H9 (cell line): ENCODE results near the gene C2orf78. TPM values are rescaled to one million over a fixed set of nuclear protein-coding genes. Genes with fewer than 3 reads are reported as not detected.
A peak's percentile ranks its signal among the peaks of the same experiment; 100 is the strongest.

ENCODE experiments used
- DNase-seq: peaks from one replicate; pipeline ENCODE4 v3.0.0-alpha.2; 2017
- H2AFZ ChIP-seq: one replicate; pipeline ENCODE4 v1.6.1; 2013; ENCODE audit warnings: mild to moderate bottlenecking, low read length, control low read depth, moderate library complexity
- H2AK5ac ChIP-seq: 2 replicates; pipeline ENCODE4 v1.6.1; 2013; ENCODE audit warnings: low read length, control low read depth, mixed read lengths; ENCODE audit not compliant: insufficient read length
- H2BK120ac ChIP-seq: one replicate; pipeline ENCODE4 v1.6.1; 2013; ENCODE audit warnings: low read depth, mild to moderate bottlenecking, low read length, control low read depth, inconsistent platforms; ENCODE audit not compliant: poor library complexity, severe bottlenecking
- H2BK12ac ChIP-seq: 2 replicates; pipeline ENCODE4 v1.6.1; 2013; ENCODE audit warnings: low read length, control low read depth, mixed read lengths, low read depth; ENCODE audit not compliant: insufficient read length
- H2BK15ac ChIP-seq: 2 replicates; pipeline ENCODE4 v1.6.1; 2013; ENCODE audit warnings: low read depth, low read length, control low read depth
- H2BK20ac ChIP-seq: one replicate; pipeline ENCODE4 v1.6.1; 2013; ENCODE audit warnings: low read depth, mild to moderate bottlenecking, low read length, control low read depth, inconsistent platforms; ENCODE audit not compliant: poor library complexity, severe bottlenecking
- H2BK5ac ChIP-seq: 2 replicates; pipeline ENCODE4 v1.6.1; 2013; ENCODE audit warnings: low read length, control low read depth, mixed read lengths; ENCODE audit not compliant: insufficient read length
- H3K14ac ChIP-seq: 2 replicates; pipeline ENCODE4 v1.6.1; 2013; ENCODE audit warnings: low read length, control low read depth; ENCODE audit not compliant: insufficient read depth
- H3K18ac ChIP-seq: 2 replicates; pipeline ENCODE4 v1.6.1; 2013; ENCODE audit warnings: low read depth, mild to moderate bottlenecking, mixed read lengths, low read length, control low read depth; ENCODE audit not compliant: insufficient read length
- H3K23ac ChIP-seq: 2 replicates; pipeline ENCODE4 v1.6.1; 2013; ENCODE audit warnings: low read length, control low read depth, mixed read lengths, low read depth; ENCODE audit not compliant: insufficient read length
- H3K23me2 ChIP-seq: 2 replicates; pipeline ENCODE4 v1.6.1; 2013; ENCODE audit warnings: low read depth, mild to moderate bottlenecking, mixed read lengths, low read length, control low read depth; ENCODE audit not compliant: insufficient read length, poor library complexity, severe bottlenecking
- H3K27ac ChIP-seq: 2 replicates; pipeline ENCODE4 v1.5.1; 2013; ENCODE audit warnings: low read length, control low read depth, mixed read lengths, low read depth; ENCODE audit not compliant: insufficient read length
- H3K27me3 ChIP-seq: 2 replicates; pipeline ENCODE4 v1.6.1; 2013; ENCODE audit warnings: low read length, control low read depth, inconsistent platforms; ENCODE audit not compliant: insufficient read depth
- H3K4ac ChIP-seq: 2 replicates; pipeline ENCODE4 v1.6.1; 2013; ENCODE audit warnings: low read depth, mild to moderate bottlenecking, control low read depth, inconsistent platforms, low read length, moderate library complexity
- H3K4me1 ChIP-seq: 2 replicates; pipeline ENCODE4 v1.6.1; 2013; ENCODE audit warnings: low read length, control low read depth, inconsistent platforms; ENCODE audit not compliant: insufficient read depth
- H3K4me2 ChIP-seq: 2 replicates; pipeline ENCODE4 v1.6.1; 2013; ENCODE audit warnings: low read length, control low read depth, mixed read lengths; ENCODE audit not compliant: insufficient read length, insufficient read depth
- H3K56ac ChIP-seq: 2 replicates; pipeline ENCODE4 v1.6.1; 2013; ENCODE audit warnings: low read depth, mild to moderate bottlenecking, mixed read lengths, low read length, control low read depth; ENCODE audit not compliant: insufficient read length
- H3K79me1 ChIP-seq: 2 replicates; pipeline ENCODE4 v1.6.1; 2013; ENCODE audit warnings: low read depth, mild to moderate bottlenecking, moderate library complexity, low read length, control low read depth, inconsistent platforms; ENCODE audit not compliant: insufficient read depth, poor library complexity, severe bottlenecking
- H3K79me2 ChIP-seq: 2 replicates; pipeline ENCODE4 v1.6.1; 2013; ENCODE audit warnings: low read length, control low read depth, inconsistent platforms; ENCODE audit not compliant: insufficient read depth
- H3K9ac ChIP-seq: 2 replicates; pipeline ENCODE4 v1.6.1; 2013; ENCODE audit warnings: low read length, control low read depth, mixed read lengths; ENCODE audit not compliant: insufficient read length; ENCODE audit errors: extremely low read depth
- H3K9me3 ChIP-seq: one replicate; pipeline ENCODE4 v1.6.1; 2013; ENCODE audit warnings: low read depth, low read length, inconsistent platforms; ENCODE audit not compliant: control insufficient read depth
- H3T11ph ChIP-seq: one replicate; pipeline ENCODE4 v1.6.1; 2013; ENCODE audit warnings: mild to moderate bottlenecking, low read length, control low read depth, inconsistent platforms
- H4K20me1 ChIP-seq: one replicate; pipeline ENCODE4 v1.6.1; 2013; ENCODE audit not compliant: control insufficient read depth, insufficient read length, insufficient read depth
- H4K5ac ChIP-seq: 2 replicates; pipeline ENCODE4 v1.6.1; 2013; ENCODE audit warnings: low read depth, mild to moderate bottlenecking, mixed read lengths, low read length, control low read depth; ENCODE audit not compliant: insufficient read length
- H4K8ac ChIP-seq: replicated peaks from 2 replicates; pipeline ENCODE4 v1.6.1; 2013; ENCODE audit warnings: low read length, control low read depth, mixed read lengths, low read depth; ENCODE audit not compliant: insufficient read length
- H4K91ac ChIP-seq: 2 replicates; pipeline ENCODE4 v1.6.1; 2013; ENCODE audit warnings: low read depth, mild to moderate bottlenecking, moderate library complexity, mixed read lengths, low read length, control low read depth; ENCODE audit not compliant: insufficient read length
- H3K27ac Mint-ChIP-seq, 3 experiments: 2 replicates in 2 of 3; 3 replicates in 1 of 3; pipeline ENCODE4 v1.8.0; 2020 to 2021; ENCODE audit warnings: mixed read lengths in 3 of 3, mild to moderate bottlenecking in 1 of 3, moderate library complexity in 1 of 3
- H3K27me3 Mint-ChIP-seq: 2 replicates; pipeline ENCODE4 v1.8.0; 2021; ENCODE audit warnings: low read depth, mild to moderate bottlenecking, moderate library complexity, mixed read lengths
- H3K36me3 Mint-ChIP-seq, 3 experiments: 2 replicates in 2 of 3; 3 replicates in 1 of 3; pipeline ENCODE4 v1.8.0; 2020 to 2021; ENCODE audit warnings: low read depth in 3 of 3, mixed read lengths in 3 of 3; ENCODE audit not compliant: insufficient read depth in 1 of 3
- H3K4me1 Mint-ChIP-seq, 2 experiments: 2 replicates each; pipeline ENCODE4 v1.8.0; 2020; ENCODE audit warnings: mixed read lengths in 2 of 2
- H3K4me3 Mint-ChIP-seq, 2 experiments: 2 replicates in 1 of 2; 3 replicates in 1 of 2; pipeline ENCODE4 v1.8.0; 2020 to 2021; ENCODE audit warnings: mild to moderate bottlenecking in 2 of 2, mixed read lengths in 2 of 2, moderate library complexity in 1 of 2
- H3K9me3 Mint-ChIP-seq, 2 experiments: 2 replicates in 1 of 2; 3 replicates in 1 of 2; pipeline ENCODE4 v1.8.0; 2020; ENCODE audit warnings: mild to moderate bottlenecking in 2 of 2, mixed read lengths in 2 of 2, moderate library complexity in 1 of 2
- WGBS: extraction: QIAGEN DNeasy Blood & Tissue Kit; methylation state at CpG from one replicate; pipeline ENCODE4 v1.1.7; 2013; ENCODE audit warnings: missing lambda C conversion rate, low lambda C conversion rate, mixed read lengths; ENCODE audit not compliant: insufficient read length; ENCODE audit errors: extremely low coverage; 5-methylcytosine and 5-hydroxymethylcytosine counted together
- total RNA-seq: library from RNA; stranded (reverse); gene quantifications from 2 replicates; pipeline ENCODE4 v1.2.1, GENCODE V29; 2021
- TF ChIP-seq, protein P1 (sequence below): fragments of 200-600 bp; sonication (generic); conservative IDR thresholded peaks from 3 replicates; pipeline ENCODE4 v1.8.0; 2021; ENCODE audit warnings: antibody characterized with exemption, mild to moderate bottlenecking

C2orf78 gene
- total RNA-seq, 1 experiment from 2014 or later: 0.09 TPM

DNA sequence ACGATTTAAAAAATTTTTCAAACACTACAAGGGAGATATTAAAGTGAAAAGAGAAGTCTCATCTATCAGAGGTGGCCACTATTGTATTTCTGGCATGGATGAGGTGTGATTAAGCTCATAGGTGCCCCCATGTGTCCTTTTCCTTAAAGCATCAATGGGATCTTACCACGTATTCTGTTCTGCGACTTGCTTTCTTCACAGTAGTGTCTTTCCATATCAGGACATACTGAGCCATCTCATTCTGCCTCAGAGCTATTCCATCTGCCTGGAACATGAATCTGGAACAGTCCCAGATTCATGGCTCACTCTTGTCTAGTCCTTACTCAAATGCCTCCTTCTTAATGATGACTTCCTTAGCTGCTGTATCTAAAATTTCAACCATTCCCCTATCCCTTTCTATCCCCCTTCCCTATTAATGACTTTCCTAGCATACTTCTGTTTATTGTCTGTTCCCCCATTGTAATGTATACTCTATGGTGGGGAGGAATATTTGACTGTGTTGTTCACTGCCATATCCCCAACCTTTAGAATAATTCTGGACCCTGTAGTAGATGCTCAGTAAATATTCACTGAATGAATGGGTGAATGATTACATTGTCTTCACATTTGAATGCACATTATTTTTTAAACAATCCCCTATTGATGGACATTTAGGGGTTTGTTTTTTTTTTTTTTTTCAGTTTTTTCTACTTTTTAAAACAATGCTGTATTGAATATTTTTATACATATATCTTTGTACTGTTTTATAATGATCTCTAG lies 55.8 kb downstream of the C2orf78 start:
- Mint-ChIP-seq H3K36me3 (peaks cover 7 to 25% (median 13%) of the 10 kb centered on the region in 3 experiments; a peak in 6 of 7 replicates), H3K4me1 (no peaks in the 10 kb centered on the region), H3K9me3 (no peaks in the 10 kb centered on the region), H3K27me3 (no peaks in the 10 kb centered on the region), H3K4me3 (no peak overlapping the region), H3K27ac (no peak overlapping the region)
- Histone ChIP-seq H2AK5ac (no peak overlapping the region), H3T11ph (no peak overlapping the region), H3K14ac (no peak overlapping the region), H3K18ac (no peak overlapping the region), H3K23ac (no peak overlapping the region), H2BK5ac (no peak overlapping the region), H3K56ac (no peak overlapping the region), H4K91ac (no peak overlapping the region), H3K23me2 (no peaks in the 10 kb centered on the region), H2BK15ac (no peak overlapping the region), H3K79me1 (no peaks in the 10 kb centered on the region), H3K4ac (no peak overlapping the region), H3K9me3 (no peaks in the 10 kb centered on the region), H3K4me2 (no peak overlapping the region), H4K8ac (no peak overlapping the region), H3K79me2 (no peaks in the 10 kb centered on the region), H4K20me1 (no peaks in the 10 kb centered on the region), H2BK12ac (no peak overlapping the region), H3K27ac (no peak overlapping the region), H2AFZ (no peak overlapping the region), H2BK120ac (no peak overlapping the region), H3K4me1 (no peaks in the 10 kb centered on the region), H3K9ac (no peak overlapping the region), H3K27me3 (no peaks in the 10 kb centered on the region; the same call in 1 of the 2 replicates), H4K5ac (no peak overlapping the region), H2BK20ac (no peak overlapping the region)
- DNase-seq: no peak
- no CpG with 5 or more reads among the region's 3 CpGs for WGBS
- TF ChIP-seq, protein P1, sequence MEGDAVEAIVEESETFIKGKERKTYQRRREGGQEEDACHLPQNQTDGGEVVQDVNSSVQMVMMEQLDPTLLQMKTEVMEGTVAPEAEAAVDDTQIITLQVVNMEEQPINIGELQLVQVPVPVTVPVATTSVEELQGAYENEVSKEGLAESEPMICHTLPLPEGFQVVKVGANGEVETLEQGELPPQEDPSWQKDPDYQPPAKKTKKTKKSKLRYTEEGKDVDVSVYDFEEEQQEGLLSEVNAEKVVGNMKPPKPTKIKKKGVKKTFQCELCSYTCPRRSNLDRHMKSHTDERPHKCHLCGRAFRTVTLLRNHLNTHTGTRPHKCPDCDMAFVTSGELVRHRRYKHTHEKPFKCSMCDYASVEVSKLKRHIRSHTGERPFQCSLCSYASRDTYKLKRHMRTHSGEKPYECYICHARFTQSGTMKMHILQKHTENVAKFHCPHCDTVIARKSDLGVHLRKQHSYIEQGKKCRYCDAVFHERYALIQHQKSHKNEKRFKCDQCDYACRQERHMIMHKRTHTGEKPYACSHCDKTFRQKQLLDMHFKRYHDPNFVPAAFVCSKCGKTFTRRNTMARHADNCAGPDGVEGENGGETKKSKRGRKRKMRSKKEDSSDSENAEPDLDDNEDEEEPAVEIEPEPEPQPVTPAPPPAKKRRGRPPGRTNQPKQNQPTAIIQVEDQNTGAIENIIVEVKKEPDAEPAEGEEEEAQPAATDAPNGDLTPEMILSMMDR: peak; percentile 31; the same call in 2 of the 3 replicates
